DOHH2 (cell line): ENCODE results near the gene RNF175.

Experiments used
- H3F3A ChIP-seq: fragments of 200-600 bp; sonication (generic), shearing (Covaris generic); 2 replicates; pipeline ENCODE4 v1.6.0; 2016; ENCODE audit warnings: antibody characterized with exemption, mild to moderate bottlenecking; ENCODE audit not compliant: control insufficient read depth, insufficient read depth
- H3K27ac ChIP-seq: fragments of 200-600 bp; sonication (generic); 2 replicates; pipeline ENCODE4 v1.5.1; 2014; ENCODE audit warnings: low read depth, mild to moderate bottlenecking, low read length, moderate library complexity
- H3K27me3 ChIP-seq: fragments of 200-600 bp; sonication (generic); 2 replicates; pipeline ENCODE4 v1.6.1; 2014; ENCODE audit warnings: mild to moderate bottlenecking, low read length, mixed read lengths; ENCODE audit not compliant: control insufficient read depth
- H3K36me3 ChIP-seq: fragments of 200-600 bp; sonication (generic); 2 replicates; pipeline ENCODE4 v1.6.1; 2014; ENCODE audit warnings: mild to moderate bottlenecking, low read length, moderate library complexity, mixed read lengths; ENCODE audit not compliant: control insufficient read depth
- H3K4me1 ChIP-seq: fragments of 200-600 bp; sonication (generic); 2 replicates; pipeline ENCODE4 v1.6.1; 2014; ENCODE audit warnings: mild to moderate bottlenecking, low read length, mixed read lengths; ENCODE audit not compliant: control insufficient read depth
- H3K4me2 ChIP-seq: fragments of 200-600 bp; sonication (generic); 2 replicates; pipeline ENCODE4 v1.6.0; 2014; ENCODE audit warnings: mild to moderate bottlenecking, low read length, moderate library complexity
- H3K4me3 ChIP-seq: fragments of 200-600 bp; sonication (generic); 2 replicates; pipeline ENCODE4 v1.5.1; 2014; ENCODE audit warnings: mild to moderate bottlenecking, low read length, mixed read lengths
- H3K79me2 ChIP-seq: fragments of 200-600 bp; sonication (generic); 2 replicates; pipeline ENCODE4 v1.6.1; 2014; ENCODE audit warnings: mild to moderate bottlenecking, low read length, mixed read lengths; ENCODE audit not compliant: control insufficient read depth
- H3K9me2 ChIP-seq: fragments of 200-600 bp; sonication (generic); replicated peaks from 2 replicates; pipeline ENCODE4 v1.6.1; 2014; ENCODE audit warnings: mild to moderate bottlenecking, low read length, mixed read lengths; ENCODE audit not compliant: control insufficient read depth
- H3K9me3 ChIP-seq: fragments of 200-600 bp; sonication (generic); 2 replicates; pipeline ENCODE4 v1.6.1; 2014; ENCODE audit warnings: antibody characterized with exemption, low read length, mixed read lengths; ENCODE audit not compliant: control insufficient read depth, insufficient read depth
- H4K20me1 ChIP-seq: fragments of 200-600 bp; sonication (generic); 2 replicates; pipeline ENCODE4 v1.6.0; 2014; ENCODE audit warnings: low read depth, mild to moderate bottlenecking, antibody characterized with exemption, low read length, moderate library complexity; ENCODE audit not compliant: control insufficient read depth, insufficient read depth
- EZH2phosphoT487 ChIP-seq: fragments of 200-600 bp; sonication (generic); IDR thresholded peaks from 2 replicates; pipeline ENCODE4 v1.6.1; 2017; ENCODE audit warnings: borderline replicate concordance, mild to moderate bottlenecking, antibody characterized with exemption, low read length, moderate library complexity, mixed read lengths
- TF ChIP-seq, protein P1 (sequence below): fragments of 200-600 bp; sonication (generic); IDR thresholded peaks from one replicate; pipeline ENCODE4 v1.5.1; 2014; ENCODE audit warnings: antibody characterized with exemption, mild to moderate bottlenecking, low read depth, low read length; ENCODE audit not compliant: poor library complexity, severe bottlenecking

The RNF175 gene

DNA sequence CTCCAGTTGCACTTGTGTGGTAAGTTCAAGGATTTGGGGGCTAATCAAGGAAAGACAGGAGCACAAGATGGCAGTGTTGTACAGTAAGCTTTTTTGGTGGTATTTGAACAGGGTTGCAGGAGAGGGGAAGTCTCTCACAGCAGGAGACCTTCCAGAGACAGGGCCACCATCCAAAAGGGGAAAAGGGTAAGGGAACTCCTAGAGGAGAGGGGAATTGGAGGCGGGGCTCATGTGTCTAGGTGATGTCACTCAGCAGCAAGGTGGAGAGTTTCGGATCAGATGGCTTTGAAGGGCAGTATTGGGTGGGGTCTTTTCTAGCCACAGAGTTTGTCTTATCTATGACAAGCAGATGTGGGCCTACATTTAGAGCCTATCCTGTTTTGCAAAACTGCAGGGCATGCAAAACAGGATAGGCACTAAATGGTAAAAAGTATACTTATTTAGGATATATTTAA lies 13.4 kb upstream of the RNF175 start:
- H3K4me2 ChIP-seq, result no peak overlapping the region
- H3F3A ChIP-seq, result no peaks in the 10 kb centered on the region
- no peaks in the 10 kb centered on the region for H3K36me3 ChIP-seq
- H3K27me3 ChIP-seq, result peaks cover 2% of the 10 kb centered on the region; the same call in 1 of the 2 replicates
- H3K9me2 ChIP-seq, result no peaks in the 10 kb centered on the region
- no peaks in the 10 kb centered on the region for H3K4me1 ChIP-seq
- no peak overlapping the region for H3K27ac ChIP-seq
- no peak overlapping the region for H3K4me3 ChIP-seq
- no peak for TF ChIP-seq EZH2phosphoT487
- TF ChIP-seq, protein P1, sequence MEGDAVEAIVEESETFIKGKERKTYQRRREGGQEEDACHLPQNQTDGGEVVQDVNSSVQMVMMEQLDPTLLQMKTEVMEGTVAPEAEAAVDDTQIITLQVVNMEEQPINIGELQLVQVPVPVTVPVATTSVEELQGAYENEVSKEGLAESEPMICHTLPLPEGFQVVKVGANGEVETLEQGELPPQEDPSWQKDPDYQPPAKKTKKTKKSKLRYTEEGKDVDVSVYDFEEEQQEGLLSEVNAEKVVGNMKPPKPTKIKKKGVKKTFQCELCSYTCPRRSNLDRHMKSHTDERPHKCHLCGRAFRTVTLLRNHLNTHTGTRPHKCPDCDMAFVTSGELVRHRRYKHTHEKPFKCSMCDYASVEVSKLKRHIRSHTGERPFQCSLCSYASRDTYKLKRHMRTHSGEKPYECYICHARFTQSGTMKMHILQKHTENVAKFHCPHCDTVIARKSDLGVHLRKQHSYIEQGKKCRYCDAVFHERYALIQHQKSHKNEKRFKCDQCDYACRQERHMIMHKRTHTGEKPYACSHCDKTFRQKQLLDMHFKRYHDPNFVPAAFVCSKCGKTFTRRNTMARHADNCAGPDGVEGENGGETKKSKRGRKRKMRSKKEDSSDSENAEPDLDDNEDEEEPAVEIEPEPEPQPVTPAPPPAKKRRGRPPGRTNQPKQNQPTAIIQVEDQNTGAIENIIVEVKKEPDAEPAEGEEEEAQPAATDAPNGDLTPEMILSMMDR, result no peak
- H3K9me3 ChIP-seq, result no peaks in the 10 kb centered on the region
- H3K79me2 ChIP-seq, result no peaks in the 10 kb centered on the region
- H4K20me1 ChIP-seq, result no peaks in the 10 kb centered on the region

DNA sequence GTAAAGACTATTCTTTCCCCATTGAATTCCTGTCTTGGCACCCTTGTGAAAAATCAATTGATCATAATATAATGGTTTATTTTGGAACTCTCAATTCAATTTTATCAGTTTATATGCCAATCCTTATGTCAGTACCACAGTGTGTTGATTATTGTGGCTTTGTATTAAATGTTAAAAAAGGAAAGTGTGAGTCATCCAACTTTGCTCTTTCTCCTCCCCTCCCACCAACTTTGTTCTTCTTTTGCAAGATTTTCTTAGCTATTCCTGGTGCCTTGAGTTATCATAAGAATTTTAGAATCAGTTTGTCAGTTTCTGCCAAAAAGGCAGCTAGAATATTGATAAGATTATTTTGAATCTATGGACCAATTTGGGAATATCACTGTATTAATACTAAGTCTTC lies 11.2 kb upstream of the RNF175 start:
- H3K36me3 ChIP-seq, result no peaks in the 10 kb centered on the region
- H3K4me2 ChIP-seq, result no peak overlapping the region
- no peak overlapping the region for H3K27ac ChIP-seq
- H3F3A ChIP-seq, result no peaks in the 10 kb centered on the region
- H4K20me1 ChIP-seq, result no peaks in the 10 kb centered on the region
- H3K79me2 ChIP-seq, result no peaks in the 10 kb centered on the region
- no peaks in the 10 kb centered on the region for H3K4me1 ChIP-seq
- TF ChIP-seq, protein P1, result no peak
- TF ChIP-seq EZH2phosphoT487, result no peak
- no peaks in the 10 kb centered on the region for H3K9me2 ChIP-seq
- H3K9me3 ChIP-seq, result no peaks in the 10 kb centered on the region
- no peak overlapping the region for H3K4me3 ChIP-seq
- H3K27me3 ChIP-seq, result peaks cover 2% of the 10 kb centered on the region; the same call in 1 of the 2 replicates

DNA sequence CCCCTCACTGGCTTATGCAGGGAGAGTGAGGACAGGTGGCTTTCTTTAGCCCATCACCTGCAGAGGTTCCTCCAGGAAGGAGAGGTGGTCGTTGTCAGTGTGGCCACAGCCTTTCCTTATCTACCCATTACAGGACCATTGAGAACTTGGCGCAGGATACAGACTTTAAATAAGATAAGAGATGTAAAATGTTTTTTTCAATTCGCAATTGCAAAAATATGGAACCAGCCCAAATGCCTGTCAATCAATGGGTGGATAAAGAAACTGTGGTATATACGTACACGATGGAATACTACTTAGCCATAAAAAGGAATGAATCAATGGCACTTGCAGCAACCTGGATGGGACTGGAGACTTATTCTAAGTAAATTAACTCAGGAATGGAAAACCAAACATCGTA lies 6.9 kb upstream of the RNF175 start:
- Histone ChIP-seq H3F3A (no peaks in the 10 kb centered on the region), H3K27me3 (no peaks in the 10 kb centered on the region), H3K4me2 (no peak overlapping the region), H3K9me2 (no peaks in the 10 kb centered on the region), H3K4me3 (no peak overlapping the region), H3K9me3 (no peaks in the 10 kb centered on the region), H4K20me1 (no peaks in the 10 kb centered on the region), H3K79me2 (no peaks in the 10 kb centered on the region), H3K36me3 (no peaks in the 10 kb centered on the region), H3K27ac (no peak overlapping the region), H3K4me1 (no peaks in the 10 kb centered on the region)
- TF ChIP-seq, protein P1, result no peak
- no peak for TF ChIP-seq EZH2phosphoT487
